ENCODE measurements around the gene AMER3.

Gene AMER3

DNA sequence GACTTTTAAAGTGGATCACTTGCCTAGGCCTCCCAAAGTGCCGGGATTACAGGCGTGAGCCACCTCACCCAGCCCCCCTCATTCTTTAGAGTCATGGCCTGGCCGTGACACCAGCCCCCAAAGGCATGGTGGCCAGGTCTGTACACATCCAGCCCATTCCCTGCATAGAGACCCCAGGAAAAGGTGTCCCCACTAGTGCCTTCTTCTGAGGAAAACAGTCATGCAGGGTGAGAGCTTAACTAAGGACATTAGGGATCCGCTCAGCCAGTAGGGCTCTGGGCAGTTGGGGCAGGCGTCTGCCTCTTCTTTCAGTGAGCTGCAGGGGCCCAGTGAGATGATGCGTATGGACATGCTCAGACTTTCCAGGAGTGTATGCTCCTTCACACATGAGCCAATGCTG lies 5.7 kb upstream of the AMER3 start:
- FAIRE-seq, result no peak
- DNase-seq (ENCODE audit: low spot score), result no peak

- FAIRE-seq, result no peak
- no peak for DNase-seq (ENCODE audit: low spot score)
Measured at GRCh38 chr2:130754811-130755210, 529 bp upstream of the AMER3 start.

DNA sequence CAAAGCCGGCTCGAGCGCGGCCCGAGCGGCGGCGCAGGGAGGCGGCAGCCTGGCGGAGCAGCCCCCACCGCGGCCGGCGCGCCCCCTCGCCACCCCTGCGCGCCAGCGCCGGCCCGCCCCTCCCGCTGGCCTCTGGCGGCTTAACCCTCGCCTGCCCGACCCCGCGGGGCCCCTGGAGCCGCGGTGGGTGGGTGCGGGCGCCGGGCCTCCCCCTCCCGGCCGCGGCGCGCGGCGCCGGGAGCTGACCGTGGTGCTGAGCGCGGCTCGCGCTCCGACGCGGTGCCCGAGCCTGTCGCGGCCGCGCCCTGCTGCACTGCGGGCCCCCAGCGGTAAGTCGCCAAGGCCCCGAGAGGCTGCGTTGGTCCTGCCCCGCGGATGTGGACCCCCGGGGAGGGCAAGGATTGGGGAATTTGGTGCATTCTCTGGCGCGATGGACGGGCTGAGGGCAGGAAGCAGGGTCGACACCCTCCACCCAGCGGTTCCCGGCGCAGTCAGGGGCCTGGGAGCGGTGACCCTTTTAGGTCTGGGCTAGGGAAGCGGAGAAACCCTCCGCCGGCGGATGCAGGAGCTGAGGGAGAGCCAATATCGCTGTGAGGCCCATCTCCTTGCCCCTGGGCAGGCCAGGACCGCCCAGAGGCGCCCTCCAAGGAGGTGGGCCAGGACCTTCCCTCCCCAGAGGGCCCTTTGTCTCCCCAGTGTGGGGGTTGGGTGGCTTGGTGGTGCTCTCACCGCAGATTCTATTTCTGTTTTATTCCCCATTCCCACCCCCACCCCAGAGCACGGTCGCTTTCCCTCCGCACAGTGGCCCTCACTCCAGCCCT lies 923 bp downstream of the AMER3 start:
- DNase-seq (ENCODE audit: low spot score) (peak; percentile 88), FAIRE-seq (peak; percentile 85)

DNA sequence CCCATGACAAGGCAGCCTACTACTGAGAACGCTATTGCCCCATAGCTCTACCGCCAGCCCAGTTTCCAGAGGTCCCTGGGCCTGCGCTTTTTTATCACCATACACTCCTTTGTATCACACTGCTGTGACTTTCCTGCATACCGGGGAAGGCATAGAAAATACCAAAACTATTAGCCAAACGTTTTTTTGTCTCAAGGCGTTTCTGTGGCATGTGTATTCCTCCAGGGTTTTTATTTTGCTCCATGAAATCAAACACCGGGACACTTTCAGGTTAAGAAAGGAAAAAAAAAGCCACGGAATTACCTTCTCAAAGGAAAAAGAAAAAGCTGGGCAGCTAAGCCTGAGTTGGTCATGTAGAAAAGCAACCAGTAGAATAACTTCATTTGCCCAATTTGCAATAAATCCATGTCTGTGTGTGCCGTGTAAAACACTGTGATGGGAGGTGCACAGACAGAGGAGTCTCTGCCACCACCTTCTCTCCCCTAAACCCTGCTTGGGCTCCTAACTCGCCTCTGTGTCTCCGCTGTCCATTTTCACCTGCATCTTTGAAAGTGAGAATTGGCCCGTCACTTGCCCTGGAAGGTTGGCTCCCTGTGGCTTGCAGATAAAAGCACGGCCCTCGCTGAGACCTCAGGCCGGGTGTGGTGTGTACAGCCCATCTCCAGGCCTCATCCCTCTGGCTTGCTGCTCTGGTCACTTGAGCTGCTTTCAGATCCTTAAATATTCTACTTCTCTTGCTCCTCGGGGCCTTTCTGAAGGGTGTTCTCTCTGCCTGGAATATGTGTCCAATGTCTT lies 1.7 kb downstream of the AMER3 start:
- FAIRE-seq (no peak), DNase-seq (ENCODE audit: low spot score) (no peak)

DNA sequence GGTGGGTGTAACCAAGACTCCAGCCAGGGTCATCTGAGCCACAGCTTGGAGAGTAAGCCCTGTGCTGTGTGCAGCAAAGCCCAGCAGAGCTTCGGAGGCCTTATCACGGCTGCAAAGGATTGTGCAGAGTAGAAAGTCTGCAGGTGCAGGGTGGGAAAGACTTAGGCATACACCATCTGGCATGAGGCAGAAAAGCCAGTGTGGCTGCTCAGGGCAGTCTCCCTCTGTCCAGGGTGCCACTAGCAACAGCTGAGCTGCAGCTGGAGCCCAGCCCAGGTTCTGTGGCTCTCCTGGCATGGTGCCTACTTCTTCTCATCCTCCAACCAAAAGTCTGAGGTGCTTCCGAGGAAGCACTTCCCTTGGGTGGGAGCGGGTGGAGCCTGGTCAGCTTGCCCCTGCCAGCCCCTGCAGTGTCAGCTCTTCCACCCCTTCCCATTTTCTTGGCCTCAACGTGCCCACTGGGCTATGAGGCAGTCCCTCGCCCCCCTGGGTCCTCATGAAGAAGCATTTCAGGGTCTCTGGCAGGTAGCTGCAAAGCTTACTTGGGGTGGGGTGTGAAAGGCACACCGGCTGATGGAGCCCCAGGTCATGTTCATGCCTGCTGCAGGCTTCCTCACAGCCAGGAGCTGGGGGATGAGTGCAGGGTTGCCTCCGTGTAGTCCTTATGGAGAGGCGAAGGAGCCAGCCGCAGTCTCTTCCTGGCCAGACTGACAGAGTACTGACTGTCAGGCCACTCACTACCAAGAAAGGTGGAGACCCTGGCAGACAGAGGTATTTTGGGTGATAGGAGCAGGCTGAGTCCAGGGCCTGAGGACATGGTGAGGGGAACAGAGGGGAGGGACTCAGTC lies 4.8 kb downstream of the AMER3 start:
- DNase-seq (ENCODE audit: low spot score), result peak; percentile 74
- FAIRE-seq, result no peak

- FAIRE-seq (no peak), DNase-seq (ENCODE audit: low spot score) (no peak)
Measured at GRCh38 chr2:130760754-130761751, 5.7 kb downstream of the AMER3 start.

DNA sequence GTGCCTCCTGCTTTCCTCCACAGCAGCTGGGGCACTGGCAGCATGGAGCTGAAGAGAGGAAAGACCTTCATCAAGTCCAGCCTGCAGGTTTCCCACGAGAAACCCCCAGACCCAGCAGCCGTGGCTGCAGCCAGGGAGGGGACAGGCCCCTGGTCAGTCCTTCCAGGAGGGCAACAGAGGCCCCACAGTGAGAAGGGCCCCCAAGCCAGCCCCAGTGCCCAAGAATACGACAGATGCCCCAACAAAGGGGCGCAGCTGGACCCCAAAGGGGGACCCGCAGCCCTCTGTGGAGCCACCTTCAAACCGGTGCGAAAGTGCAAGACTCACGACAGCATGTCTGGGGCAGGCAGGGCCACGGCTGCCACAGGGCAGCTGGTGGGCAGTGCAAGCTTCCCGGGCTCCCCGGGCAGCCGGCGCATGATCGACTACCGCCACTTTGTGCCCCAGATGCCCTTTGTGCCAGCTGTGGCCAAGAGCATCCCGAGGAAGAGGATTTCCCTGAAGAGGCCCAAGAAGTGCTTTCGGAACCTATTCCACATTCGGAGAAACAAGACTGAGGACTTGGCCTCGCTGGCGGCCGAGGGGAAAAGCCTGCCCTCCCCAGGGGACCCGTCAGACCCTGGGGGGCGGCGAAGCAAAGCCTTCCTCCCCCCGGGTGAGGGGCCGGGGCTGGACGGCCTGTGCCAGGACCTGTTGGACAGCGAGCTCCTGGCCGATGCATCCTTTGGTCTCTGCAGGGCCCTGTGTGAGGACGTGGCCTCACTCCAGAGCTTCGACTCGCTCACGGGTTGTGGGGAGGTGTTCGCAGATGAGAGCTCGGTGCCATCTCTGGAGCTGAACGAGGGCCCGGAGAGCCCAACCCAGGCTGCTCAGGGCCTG lies 6.9 kb downstream of the AMER3 start:
- no peak for DNase-seq (ENCODE audit: low spot score)
- FAIRE-seq, result no peak

- DNase-seq (ENCODE audit: low spot score) (no peak), FAIRE-seq (no peak)
Measured at GRCh38 chr2:130762910-130763385, 7.6 kb downstream of the AMER3 start.

GRCh38 chr2:130763405-130763804 lies 8.1 kb downstream of the AMER3 start:
- no peak for DNase-seq (ENCODE audit: low spot score)
- FAIRE-seq, result no peak

GRCh38 chr2:130764035-130764820 lies 8.9 kb downstream of the AMER3 start:
- no peak for FAIRE-seq
- DNase-seq (ENCODE audit: low spot score), result no peak

- no peak for DNase-seq (ENCODE audit: low spot score)
- no peak for FAIRE-seq
Measured at GRCh38 chr2:130764821-130765115, 9.4 kb downstream of the AMER3 start.

DNA sequence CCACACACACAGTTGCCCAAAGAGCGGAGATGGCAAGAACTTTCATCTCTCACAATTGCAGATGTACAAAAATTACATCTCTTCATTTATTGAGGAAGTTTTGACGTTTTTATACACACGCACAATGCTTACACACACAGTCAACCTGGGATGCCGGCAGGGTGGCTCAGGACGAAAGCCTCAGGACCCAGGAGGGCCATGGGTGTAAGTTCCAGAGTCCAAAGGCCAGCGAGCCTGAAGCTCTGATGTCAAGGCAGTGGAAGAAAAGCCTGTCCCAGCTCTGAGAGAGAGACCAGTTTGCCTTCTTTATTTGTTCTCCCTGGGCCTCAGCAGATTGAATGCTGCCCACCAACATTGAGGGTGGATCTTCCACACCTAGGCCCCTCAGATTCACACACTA lies 10.1 kb downstream of the AMER3 start:
- no peak for FAIRE-seq
- no peak for DNase-seq (ENCODE audit: low spot score)

DNA sequence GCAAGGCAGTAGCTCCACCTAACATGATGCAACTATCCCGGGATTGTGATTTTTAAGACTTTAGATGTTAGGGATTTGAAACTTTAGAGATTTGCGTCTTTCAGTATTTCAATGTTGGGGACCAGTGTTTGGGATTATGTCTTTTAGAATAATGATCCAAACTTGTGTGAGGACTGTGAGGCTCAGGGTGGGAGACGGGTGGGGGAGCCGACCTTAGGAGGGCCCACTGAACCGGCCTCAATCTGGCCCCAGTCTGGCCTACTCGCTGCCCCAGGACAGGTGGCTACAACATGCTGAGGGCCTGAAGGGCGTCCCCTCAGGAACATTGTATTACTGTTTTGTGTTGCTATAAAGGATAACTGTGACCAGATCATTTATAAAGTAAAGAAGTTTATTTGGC lies 10.7 kb downstream of the AMER3 start:
- DNase-seq (ENCODE audit: low spot score) (no peak), FAIRE-seq (no peak)

DNA sequence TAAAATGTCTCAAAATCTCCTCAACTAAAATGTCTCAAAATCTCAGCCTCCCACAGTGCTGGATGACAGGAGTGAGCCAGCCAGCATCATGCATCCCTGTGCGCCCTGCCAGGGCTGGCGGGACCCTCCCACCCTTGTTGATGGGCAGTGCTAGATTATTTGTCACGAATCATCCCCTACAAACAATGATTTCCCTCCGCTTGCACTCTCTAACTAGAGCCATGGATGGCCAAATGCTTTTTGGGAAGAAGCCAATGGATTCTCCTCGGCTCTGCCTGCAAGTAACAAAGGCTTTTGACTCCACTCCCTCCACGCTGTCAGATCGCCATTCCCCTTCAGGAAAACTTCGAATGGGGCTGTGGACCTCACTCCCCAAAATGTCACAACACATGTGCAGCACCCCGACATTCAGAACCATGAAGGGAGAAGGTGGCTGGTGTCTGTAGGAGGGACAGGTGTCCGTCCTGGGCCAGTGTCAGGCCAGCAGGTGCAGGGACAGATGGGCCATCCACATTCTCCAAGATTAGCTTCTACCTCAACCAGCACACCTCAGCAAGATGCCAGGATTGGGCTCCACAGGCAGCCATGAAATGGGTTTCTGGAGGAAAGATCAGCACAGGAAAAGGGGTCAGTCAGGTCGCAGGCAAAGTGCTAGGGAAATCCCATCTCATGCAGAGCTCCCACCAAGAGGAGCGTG lies 11.5 kb downstream of the AMER3 start:
- DNase-seq (ENCODE audit: low spot score) (no peak), FAIRE-seq (no peak)

- no peak for FAIRE-seq
- DNase-seq (ENCODE audit: low spot score), result no peak
Measured at GRCh38 chr2:130767408-130767775, 12.1 kb downstream of the AMER3 start.

- DNase-seq (ENCODE audit: low spot score) (no peak), FAIRE-seq (no peak)
Measured at GRCh38 chr2:130768191-130768855, 13.0 kb downstream of the AMER3 start.

GRCh38 chr2:130769343-130769907 lies 14.1 kb downstream of the AMER3 start:
- FAIRE-seq, result no peak
- DNase-seq (ENCODE audit: low spot score), result no peak

All from urothelium cell line (cell line).